ENCODE measurements around the gene SULT4A1.

DNA sequence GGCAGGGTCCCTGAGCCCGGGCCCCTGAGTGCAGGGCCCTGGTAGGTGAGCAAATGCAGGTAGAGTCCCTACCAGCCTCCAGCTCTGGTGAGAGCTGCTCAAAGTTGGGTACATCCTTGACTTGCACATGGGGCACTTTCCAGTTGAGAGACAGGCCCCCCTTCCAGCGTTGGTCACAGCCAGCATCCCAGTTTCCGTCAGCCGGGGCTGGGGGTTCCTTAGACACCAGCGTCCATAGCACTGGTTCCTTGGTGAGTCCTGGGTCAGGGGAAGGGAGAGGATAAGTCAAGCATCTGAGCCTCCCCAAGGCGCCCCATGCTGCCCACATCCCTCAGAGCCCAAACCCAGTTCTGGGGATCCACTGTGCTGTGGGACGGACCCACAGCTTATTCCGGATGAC is 23.9 kb upstream of the SULT4A1 start:
- no peak for TF ChIP-seq EZH2 (IDR thresholded peaks at IDR 0.05)
- no peak for TF ChIP-seq POLR2AphosphoS5 (IDR thresholded peaks at IDR 0.05; ENCODE audit: borderline replicate concordance, low read depth, low read length)
- no peak for TF ChIP-seq FOXP2 (optimal IDR thresholded peaks at IDR 0.05; ENCODE audit: control extremely low read depth, extremely low read length, insufficient read depth)

Data from SK-N-MC (cell line).